Activated CD4-positive, alpha-beta T cell treated with anti-CD3 and anti-CD28 coated beads for 4 hours (primary cell): ENCODE measurements around the gene ZBED5.
A peak's percentile ranks its signal among the peaks of the same experiment; 100 is the strongest.
"Not testable (repeated sequence)": the region's sequence is repeated elsewhere in the genome, so short reads cannot be mapped to it uniquely, and the experiment has no call there.

Source experiments
- DNase-seq, 2 donors: peaks; one replicate each; pipeline ENCODE4 v3.0.0-alpha.2; 2020

Gene ZBED5

DNA sequence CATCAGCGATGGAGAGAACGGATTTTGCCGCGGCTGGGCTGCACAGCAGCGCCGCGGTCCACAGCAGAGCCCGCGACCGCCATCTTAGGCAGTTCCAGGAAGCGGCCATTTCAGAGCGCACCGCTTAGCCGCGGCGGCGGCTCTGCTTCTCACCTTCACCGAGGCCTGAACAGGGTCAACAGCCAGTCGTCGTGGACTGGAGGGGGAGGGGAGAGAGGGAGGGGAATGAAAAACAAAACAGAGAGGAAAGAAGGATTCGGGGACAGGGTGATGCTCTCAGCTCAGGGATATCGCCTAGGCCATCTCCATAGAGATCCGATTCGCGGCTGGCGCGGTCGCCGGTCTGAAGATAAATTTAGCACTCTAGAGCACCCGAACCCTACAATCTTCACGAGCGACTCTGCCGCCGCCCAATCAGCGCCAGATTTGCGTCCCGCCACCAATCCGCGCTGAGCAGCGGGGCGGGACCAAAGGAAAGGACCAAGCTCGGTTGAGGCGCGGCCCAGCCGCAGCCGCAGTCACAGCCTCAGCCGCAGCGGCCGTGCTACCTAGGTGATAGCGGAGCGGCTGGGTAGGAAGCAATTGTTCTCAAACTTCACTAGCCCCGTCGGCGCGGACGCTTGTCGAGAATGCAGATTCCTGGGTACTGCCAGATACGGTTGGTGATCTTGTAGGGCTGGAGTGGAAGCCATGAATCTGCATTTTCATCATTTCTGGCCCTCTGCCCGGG is at the start of gene ZBED5:
TSS of gene ZBED5 (minus strand) at position 345 of the 730 bp plus-strand sequence. CDS start 3,108 bp downstream, outside the sequence.
- peak; percentile 92 to 93 for DNase-seq

- DNase-seq = no peak
Observed at GRCh38 chr11:10906521-10906920, 48.7 kb upstream of the ZBED5 start.

DNA sequence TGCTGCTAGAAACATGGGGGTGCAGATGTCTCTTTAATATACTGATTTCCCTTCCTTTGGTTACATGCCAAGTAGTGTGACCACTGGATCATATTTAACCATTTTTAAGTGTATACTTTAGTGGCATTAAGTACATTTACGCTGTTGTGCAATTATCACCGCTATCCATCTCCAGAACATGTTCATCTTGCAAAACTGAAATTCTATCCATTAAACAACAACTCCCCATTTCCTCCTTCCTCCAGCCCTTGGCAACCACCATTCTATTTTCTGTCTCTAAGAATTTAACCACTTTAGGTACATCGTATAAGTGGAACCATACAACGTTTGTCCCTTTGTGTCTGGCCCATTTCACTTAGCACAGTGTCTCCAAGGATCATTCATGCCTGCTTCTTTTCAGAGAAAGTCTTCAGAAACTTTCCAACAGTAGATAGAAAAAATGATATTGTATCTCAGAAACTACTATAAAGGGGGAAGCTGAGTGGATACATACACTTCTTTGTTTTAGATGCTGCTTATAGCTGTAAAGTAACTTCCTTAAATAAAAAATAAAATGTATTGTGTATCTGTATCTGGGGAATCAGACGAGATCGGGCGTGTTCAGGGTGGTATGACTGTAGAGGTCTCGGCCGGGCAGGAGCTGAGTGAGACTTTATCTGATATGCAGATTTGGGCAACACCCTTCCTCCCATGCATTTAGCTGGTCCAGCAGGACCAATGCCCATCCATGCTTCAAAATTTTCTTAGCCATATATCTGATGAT is 44.6 kb upstream of the ZBED5 start:
- DNase-seq = no peak

GRCh38 chr11:10900681-10901415 is 43.0 kb upstream of the ZBED5 start:
- DNase-seq = no peak

DNA sequence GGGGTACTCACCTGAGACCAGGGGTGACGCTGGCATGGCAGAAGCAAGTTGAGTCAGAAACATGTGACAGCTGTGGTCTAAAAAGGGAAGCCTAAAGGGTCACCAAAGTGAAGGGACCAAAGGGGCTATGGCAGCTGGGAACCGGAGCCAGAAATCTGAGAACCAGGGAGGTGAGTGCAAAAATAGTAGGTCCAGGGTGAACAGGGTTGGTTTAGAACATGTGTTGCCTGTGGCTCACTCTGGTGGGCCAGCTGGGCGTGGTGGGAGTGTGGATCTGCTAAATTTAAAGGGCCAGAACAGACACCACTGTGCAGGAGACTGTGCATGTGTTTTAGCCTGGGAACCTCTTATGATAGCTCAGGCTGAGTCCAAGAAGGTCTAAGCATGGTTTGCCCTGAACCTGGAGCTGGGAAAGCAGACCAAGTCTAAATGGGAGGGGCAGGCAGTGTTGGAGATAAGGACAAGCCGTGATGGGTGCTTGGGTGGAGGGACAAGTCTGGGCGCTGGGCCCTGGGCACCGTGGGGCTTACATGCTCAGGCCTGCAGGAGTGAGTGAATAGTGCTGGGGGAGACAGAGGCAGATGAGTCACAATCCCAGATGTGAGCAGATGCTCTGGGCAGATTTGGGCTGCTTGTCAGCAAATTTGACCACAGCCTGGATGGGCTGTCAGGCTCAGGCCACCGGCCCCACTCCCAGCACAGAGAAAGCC is 41.4 kb upstream of the ZBED5 start:
- no peak for DNase-seq

- no peak for DNase-seq
Observed at GRCh38 chr11:10898763-10899025, 40.8 kb upstream of the ZBED5 start.

DNA sequence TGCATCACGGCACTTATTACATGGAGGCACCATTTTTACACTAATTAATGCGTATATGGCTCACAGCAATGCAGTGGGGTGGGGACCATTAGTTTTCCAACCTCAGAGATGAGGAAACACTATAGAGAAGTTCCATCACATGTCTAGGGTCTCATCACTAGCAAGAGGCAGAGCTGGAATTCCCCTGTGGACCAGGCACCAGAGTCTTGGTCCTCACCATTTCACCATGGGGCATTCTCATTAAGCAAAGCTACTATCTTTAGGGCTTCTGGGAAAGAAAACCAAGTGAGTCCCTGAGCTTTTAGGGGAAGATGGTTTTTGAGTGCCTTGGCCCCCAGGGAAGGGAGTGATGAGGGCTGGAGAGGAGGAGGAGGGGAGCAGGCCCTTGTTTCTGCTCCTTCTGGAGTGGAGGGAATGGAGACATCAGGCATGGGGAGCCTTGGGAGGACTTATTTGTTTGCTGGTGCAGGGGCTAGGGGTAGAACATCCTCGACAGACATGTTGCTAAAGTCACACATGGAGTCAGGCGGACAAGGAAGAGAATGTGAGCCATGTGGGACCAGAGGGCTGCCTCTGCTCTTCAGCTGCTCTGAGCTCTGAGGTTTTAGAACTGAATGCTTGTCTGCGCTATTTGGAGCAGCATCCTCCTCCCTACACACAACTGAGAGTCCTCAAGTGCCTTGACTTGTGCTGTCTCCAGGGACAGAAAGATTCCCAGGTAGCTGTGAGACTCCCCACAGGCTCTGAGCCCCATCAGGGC is 40.3 kb upstream of the ZBED5 start:
- DNase-seq = no peak

DNA sequence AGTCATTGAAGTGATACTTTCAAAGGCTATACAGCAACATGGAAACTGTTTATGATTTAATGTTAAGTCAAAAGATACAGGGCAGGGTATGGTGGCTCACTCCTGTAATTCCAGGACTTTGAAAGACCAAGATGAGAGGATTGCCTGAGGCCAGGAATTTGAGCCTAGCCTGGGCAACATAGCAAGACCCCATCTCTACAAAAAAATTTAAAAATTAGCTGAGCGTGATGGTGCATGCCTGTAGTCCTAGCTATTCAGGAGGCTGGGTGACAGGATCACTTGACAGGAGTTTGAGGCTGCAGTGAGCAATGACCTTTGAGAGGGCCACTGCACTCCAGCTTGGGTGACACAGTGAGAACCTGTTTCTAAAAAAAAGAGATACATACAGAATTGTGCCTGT is 39.3 kb upstream of the ZBED5 start:
- DNase-seq = no peak

- DNase-seq = no peak
Observed at GRCh38 chr11:10896493-10896892, 38.6 kb upstream of the ZBED5 start.

DNA sequence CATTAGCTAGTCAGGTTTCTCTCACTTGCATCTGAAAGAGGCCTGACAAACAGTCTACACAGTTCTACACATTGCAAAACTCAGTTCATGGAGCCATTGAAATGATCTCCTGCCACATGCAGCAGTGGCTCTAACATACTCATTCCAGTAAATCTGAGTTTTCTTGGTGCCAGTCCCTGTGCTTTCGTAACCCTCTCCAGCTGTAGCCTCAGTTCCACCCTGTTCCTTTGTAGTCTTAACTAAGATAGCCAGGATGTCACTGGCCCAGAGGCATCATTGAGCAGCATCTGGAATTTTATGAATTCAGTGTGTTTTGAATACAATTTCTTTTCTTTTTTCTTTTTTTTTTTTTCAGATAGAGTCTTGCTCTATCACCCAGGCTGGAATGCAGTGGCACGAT is 37.4 kb upstream of the ZBED5 start:
- no peak for DNase-seq

DNA sequence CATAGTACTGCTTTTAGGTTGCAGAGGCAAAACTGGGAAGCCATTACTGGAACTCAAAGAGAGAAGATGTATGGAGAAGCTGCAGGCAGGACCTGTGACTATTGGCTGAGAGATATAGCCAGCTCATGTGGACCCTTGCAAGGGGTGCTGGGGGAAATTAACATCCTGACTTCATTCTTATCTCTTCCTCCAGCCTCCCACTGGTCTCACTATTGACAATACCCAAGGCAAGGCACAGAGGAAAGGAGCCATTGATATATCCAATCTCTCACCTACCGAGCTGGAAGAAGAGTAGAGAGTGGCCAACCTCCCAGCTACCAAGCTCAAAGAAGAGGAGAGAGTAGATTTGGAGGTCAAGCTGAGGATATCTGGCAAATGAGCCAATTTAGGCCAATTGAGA is 36.8 kb upstream of the ZBED5 start:
- DNase-seq = no peak

GRCh38 chr11:10893714-10894151 is 35.9 kb upstream of the ZBED5 start:
- DNase-seq = no peak

GRCh38 chr11:10892250-10892649 is 34.4 kb upstream of the ZBED5 start:
- no peak for DNase-seq

DNA sequence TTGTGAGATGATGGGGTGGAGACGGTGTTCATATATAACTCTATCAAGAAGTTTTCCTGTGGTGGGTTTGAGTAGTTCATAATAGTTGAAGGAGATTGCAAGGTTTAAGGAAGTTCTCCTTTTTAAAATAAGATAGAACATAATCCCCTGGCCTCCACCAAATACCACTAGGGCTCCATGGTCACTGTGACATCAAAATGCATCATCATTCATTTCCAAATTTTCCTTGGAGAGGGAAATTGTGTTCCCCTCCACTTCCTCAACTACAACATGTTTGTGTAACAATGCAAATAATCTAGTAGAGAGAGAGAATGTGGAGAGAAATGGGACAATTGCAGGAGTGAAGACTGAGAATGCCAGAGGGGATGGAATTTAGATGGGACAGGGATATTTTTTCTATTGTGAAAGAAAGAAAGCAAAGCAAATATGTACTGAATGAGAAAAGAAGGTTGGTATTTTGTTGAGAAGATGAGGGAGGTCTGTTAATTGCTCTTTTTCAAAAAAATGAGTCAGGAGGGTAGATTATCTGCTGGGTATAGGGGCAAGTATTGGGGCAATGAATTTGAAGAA is 33.4 kb upstream of the ZBED5 start:
- no peak for DNase-seq

DNA sequence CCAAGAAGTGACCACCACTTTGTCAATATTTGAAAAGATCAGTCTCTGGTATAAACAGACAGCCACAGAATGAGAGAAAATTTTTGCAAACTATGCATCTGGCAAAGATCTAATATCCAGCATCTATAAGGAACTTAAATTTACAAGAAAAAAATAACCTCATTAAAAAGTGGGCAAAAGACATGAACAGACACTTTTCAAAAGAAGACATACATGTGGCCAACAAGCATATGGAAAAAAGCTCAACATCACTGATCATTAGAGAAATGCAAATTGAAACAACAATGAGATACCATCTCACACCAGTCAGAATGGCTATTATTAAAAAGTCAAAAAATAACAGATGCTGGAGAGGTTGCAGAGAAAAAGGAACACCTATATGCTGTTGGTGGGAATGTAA is 32.2 kb upstream of the ZBED5 start:
- not testable (repeated sequence) for DNase-seq

GRCh38 chr11:10887307-10887706 is 29.5 kb upstream of the ZBED5 start:
- DNase-seq = no peak

DNA sequence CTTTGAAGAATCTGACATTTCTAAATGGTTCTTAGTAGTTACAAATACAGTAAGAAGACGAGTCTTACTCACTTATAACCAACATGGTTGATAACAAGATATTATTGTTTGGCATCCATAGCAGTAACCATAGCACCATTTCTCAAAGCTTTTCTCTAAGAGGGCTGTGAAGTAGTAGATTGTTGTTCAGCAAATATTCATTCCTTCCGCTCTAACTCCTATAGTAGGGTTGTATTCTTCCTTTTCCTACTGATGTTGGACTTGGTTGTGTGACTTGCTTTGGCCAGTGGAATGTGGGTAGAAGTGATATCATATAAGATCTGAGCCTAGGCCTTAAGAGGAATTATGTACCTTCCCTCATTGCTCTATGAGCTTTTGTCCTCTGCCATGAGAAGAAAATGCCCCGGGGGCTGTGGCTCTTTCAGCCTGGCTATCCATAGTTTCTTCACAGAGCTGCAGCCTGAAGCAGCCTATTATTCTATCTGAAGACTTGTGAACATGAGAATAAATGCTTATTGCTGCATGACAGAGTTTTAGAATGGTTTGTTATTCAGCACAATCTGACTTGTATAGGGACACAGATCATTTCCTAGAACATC is 28.9 kb upstream of the ZBED5 start:
- no peak for DNase-seq

- no peak for DNase-seq
Observed at GRCh38 chr11:10885703-10886363, 28.0 kb upstream of the ZBED5 start.

DNA sequence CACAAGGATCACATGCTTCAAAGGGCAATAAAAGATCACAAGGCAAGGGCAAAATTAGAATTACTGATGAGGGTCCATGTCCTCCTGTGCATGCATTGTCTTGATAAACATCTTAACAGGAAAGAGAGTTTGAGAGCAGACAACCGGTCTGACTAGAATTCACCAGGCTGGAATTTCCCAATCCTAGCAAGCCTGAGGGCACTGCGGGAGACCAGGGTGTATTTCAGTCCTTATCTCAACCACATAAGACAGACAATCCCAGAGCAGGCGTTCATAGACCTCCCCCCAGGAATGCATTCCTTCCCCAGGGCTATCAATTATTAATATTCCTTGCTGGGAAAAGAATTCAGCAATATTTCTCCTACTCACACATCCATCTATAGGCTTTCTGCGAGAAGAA is 26.4 kb upstream of the ZBED5 start:
- not testable (repeated sequence) for DNase-seq

GRCh38 chr11:10881892-10882291 is 24.0 kb upstream of the ZBED5 start:
- DNase-seq = no peak
